Left lung (tissue), 10 donors: ENCODE data around the gene KIAA1217. TPM values are rescaled to one million over a fixed set of nuclear protein-coding genes. Genes with fewer than 3 reads are reported as not detected.
A peak's percentile ranks its signal among the peaks of the same experiment; 100 is the strongest.

Source experiments
- ATAC-seq: fragments of 200-7000 bp; cut with Tn5 transposase; one replicate; pipeline ENCODE4 v1.9.1; 2020; ENCODE audit warnings: moderate library complexity
- DNase-seq, 4 donors: peaks; one replicate each; pipeline ENCODE4 v3.0.0-alpha.2; 2013 to 2020
- H3K27ac ChIP-seq, 2 donors: fragments of 200-600 bp; sonication (generic) in 1 of 2; one replicate each; pipeline versions ENCODE4 v1.5.0 to v1.8.0; 2020 to 2021
- H3K27me3 ChIP-seq, 2 donors: fragments of 200-600 bp; sonication (generic) in 1 of 2; one replicate each; pipeline versions ENCODE4 v1.5.0 to v1.8.0; 2020 to 2021
- H3K36me3 ChIP-seq, 2 donors: fragments of 200-600 bp; sonication (generic) in 1 of 2; one replicate each; pipeline versions ENCODE4 v1.5.0 to v1.8.0; 2020 to 2021
- H3K4me1 ChIP-seq, 2 donors: fragments of 200-600 bp; one replicate each; pipeline ENCODE4 v1.8.0; 2021
- H3K4me3 ChIP-seq, 2 donors: fragments of 200-600 bp; sonication (generic) in 1 of 2; one replicate each; pipeline versions ENCODE4 v1.5.0 to v1.8.0; 2020 to 2021; ENCODE audit warnings: mild to moderate bottlenecking in 1 of 2
- H3K9me3 ChIP-seq, 2 donors: fragments of 200-600 bp; sonication (generic) in 1 of 2; one replicate each; pipeline versions ENCODE4 v1.5.0 to v1.8.0; 2020 to 2021
- intact Hi-C, 2 donors: fragments of 100-400 bp; cut with DNase I; formaldehyde crosslinking; loops; one replicate each; pipeline versions ENCODE4 v1.11.2 to v1.14.2; 2022
- polyA plus RNA-seq, 6 donors: library from polyadenylated mRNA; unstranded; fragments of 120-200 nt; gene quantifications; one replicate each; pipeline ENCODE4 v1.2.1, GENCODE V29; 2013; ENCODE audit not compliant: insufficient read length in 6 of 6
- total RNA-seq, 2 donors: library from RNA; stranded (reverse); fragmentation: NEBNext Ultra II Directional; extraction: Animal tissue kit (Norgen Biotek cat#: 25700); gene quantifications; one replicate each; pipeline ENCODE4 v1.2.1, GENCODE V29; 2021
- TF ChIP-seq, protein P1 (sequence below), 2 donors: fragments of 200-600 bp; sonication (generic) in 1 of 2; IDR thresholded peaks; one replicate each; pipeline versions ENCODE4 v1.5.0 to v1.8.0; 2021; ENCODE audit warnings: antibody characterized with exemption in 2 of 2
- donor health status: DM: no; HTN: yes; CAD: no.
- donor health status: DM: no; HTN: no; CAD: no.

KIAA1217 gene
- total and polyA plus RNA-seq, 8 donors = 28.3 to 69.1 (median 60.4) TPM

- Histone ChIP-seq H3K4me1 (peaks cover 0 to 15% of the 10 kb centered on the region in 2 donors), H3K36me3 (no peaks in the 10 kb centered on the region), H3K9me3 (no peaks in the 10 kb centered on the region), H3K27ac (no peak overlapping the region), H3K27me3 (no peaks in the 10 kb centered on the region), H3K4me3 (no peak overlapping the region)
- ATAC-seq = no peak
- DNase-seq = no peak
- TF ChIP-seq, protein P1, sequence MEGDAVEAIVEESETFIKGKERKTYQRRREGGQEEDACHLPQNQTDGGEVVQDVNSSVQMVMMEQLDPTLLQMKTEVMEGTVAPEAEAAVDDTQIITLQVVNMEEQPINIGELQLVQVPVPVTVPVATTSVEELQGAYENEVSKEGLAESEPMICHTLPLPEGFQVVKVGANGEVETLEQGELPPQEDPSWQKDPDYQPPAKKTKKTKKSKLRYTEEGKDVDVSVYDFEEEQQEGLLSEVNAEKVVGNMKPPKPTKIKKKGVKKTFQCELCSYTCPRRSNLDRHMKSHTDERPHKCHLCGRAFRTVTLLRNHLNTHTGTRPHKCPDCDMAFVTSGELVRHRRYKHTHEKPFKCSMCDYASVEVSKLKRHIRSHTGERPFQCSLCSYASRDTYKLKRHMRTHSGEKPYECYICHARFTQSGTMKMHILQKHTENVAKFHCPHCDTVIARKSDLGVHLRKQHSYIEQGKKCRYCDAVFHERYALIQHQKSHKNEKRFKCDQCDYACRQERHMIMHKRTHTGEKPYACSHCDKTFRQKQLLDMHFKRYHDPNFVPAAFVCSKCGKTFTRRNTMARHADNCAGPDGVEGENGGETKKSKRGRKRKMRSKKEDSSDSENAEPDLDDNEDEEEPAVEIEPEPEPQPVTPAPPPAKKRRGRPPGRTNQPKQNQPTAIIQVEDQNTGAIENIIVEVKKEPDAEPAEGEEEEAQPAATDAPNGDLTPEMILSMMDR (IDR thresholded peaks at IDR 0.05) = no peak
- intact Hi-C loops = no loop called here
Measured at GRCh38 chr10:24242562-24242961, 33.6 kb downstream of the KIAA1217 start.

- TF ChIP-seq, protein P1 (IDR thresholded peaks at IDR 0.05) = no peak
- ATAC-seq (no peak), DNase-seq (no peak)
- H3K4me1 ChIP-seq = peaks cover 0 to 3% of the 10 kb centered on the region in 2 donors
- no peaks in the 10 kb centered on the region for H3K36me3 ChIP-seq
- H3K9me3 ChIP-seq = no peaks in the 10 kb centered on the region
- H3K27ac ChIP-seq = no peak overlapping the region
- H3K4me3 ChIP-seq = no peak overlapping the region
- no peaks in the 10 kb centered on the region for H3K27me3 ChIP-seq
- intact Hi-C loops = no loop called here
Measured at GRCh38 chr10:24246365-24246764, 37.4 kb downstream of the KIAA1217 start.

GRCh38 chr10:24247841-24248240, 38.9 kb downstream of the KIAA1217 start:
- Histone ChIP-seq H3K4me3 (no peak overlapping the region), H3K36me3 (no peaks in the 10 kb centered on the region), H3K27me3 (no peaks in the 10 kb centered on the region), H3K9me3 (no peaks in the 10 kb centered on the region), H3K27ac (no peak overlapping the region), H3K4me1 (no peaks in the 10 kb centered on the region)
- DNase-seq (no peak), ATAC-seq (no peak)
- intact Hi-C loops = no loop called here
- TF ChIP-seq, protein P1 (IDR thresholded peaks at IDR 0.05) = no peak

DNA sequence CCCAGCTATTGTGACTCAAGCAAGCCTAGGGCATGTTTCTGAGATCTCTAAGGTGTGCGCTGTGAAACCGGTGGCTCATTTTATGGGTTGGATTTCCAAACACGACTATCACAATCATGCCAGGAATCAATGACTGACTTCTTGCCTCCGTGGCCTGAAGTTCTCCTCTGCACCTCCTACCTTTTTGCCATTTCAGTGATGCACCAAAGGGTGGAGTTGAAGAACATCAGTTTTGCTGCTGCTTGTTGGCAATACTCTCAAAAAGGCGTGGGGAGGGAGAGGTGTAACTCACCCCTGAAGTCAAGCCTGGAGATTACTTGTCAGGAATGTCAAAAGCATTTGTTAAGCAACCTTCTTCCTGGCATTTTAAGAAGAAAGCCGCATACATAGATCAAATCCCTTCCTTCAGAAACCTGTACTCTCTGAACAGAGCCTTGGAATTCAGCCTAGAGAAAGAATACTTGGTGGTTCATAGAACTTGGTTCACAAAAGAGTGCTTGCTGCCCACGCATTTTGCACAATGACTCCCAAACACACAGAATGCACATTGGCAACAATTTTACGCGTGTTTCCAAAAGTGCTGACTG, 41.0 kb downstream of the KIAA1217 start:
- Histone ChIP-seq H3K4me3 (no peak overlapping the region), H3K27me3 (no peaks in the 10 kb centered on the region), H3K4me1 (no peaks in the 10 kb centered on the region), H3K36me3 (no peaks in the 10 kb centered on the region), H3K27ac (no peak overlapping the region), H3K9me3 (no peaks in the 10 kb centered on the region)
- DNase-seq (no peak), ATAC-seq (peak; percentile 55)
- intact Hi-C loops = no loop called here
- TF ChIP-seq, protein P1 (IDR thresholded peaks at IDR 0.05) = no peak

DNA sequence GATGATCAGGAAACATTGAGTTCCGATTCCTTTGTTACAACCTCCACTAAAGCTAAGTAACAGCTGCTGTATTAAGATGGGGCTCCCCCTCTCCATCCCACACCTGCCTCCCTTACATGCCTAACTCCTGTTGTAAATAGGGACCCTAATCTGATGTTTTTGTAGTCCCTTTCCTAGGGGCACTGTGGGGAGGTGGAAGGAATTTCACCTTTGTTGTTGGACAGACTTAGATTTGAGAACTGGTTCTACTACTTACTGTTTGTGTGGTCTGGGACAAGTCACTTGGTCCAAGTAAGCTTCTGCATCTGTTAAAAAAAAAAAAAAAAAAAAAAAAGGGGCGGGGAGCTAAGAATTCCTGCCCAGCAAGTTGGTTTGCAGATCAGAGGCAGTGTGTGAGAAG, 42.6 kb downstream of the KIAA1217 start:
- TF ChIP-seq, protein P1 (IDR thresholded peaks at IDR 0.05) = no peak
- H3K4me1 ChIP-seq = peaks cover 0 to 8% of the 10 kb centered on the region in 2 donors
- H3K27me3 ChIP-seq = no peaks in the 10 kb centered on the region
- intact Hi-C loops = no loop called here
- no peaks in the 10 kb centered on the region for H3K36me3 ChIP-seq
- no peaks in the 10 kb centered on the region for H3K9me3 ChIP-seq
- ATAC-seq (peak; percentile 72), DNase-seq (peak in 1 of 4 donors; percentile 49)
- H3K27ac ChIP-seq = no peak overlapping the region
- no peak overlapping the region for H3K4me3 ChIP-seq
